ENCODE data around the gene APOB.

Gene APOB

DNA sequence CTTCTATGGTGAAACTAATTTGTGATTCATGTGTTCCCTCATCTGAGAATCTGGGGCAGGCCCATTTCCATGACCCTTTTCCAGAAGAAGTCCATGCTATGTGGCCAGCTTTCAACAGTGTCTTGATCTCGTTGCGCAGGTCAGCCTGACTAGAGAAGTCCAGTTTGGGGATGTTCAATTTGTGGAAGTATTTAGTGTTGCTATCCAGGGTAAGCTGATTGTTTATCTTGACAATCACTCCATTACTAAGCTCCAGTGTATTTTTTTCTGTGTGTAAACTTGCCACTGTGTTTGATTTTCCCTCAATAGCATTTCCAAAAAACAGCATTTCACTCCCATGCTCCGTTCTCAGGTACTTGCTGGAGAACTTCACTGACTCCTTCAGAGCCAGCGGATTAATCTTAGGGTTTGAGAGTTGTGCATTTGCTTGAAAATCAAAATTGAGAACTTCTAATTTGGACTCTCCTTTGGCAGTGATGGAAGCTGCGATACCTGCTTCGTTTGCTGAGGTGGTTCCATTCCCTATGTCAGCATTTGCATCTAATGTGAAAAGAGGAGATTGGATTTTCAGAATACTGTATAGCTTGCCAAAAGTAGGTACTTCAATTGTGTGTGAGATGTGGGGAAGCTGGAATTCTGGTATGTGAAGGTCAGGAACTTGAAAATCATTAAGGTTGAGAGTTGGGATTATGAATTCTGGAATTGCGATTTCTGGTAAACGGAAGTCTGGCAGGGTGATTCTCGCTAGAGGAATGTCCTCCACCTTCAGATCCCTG, 35.7 kb downstream of the APOB start:
- no peak overlapping the region for H3K4me3 ChIP-seq (ENCODE audit: low read depth, low read length)
- no peak for TF ChIP-seq CTCF (IDR thresholded peaks at IDR 0.05; ENCODE audit: low read depth, low read length)

GRCh38 chr2:21007129-21008013, 36.5 kb downstream of the APOB start:
- TF ChIP-seq CTCF (IDR thresholded peaks at IDR 0.05; ENCODE audit: low read depth, low read length): no peak
- H3K4me3 ChIP-seq (ENCODE audit: low read depth, low read length): no peak overlapping the region

GRCh38 chr2:21006423-21007128, 37.3 kb downstream of the APOB start:
- TF ChIP-seq CTCF (IDR thresholded peaks at IDR 0.05; ENCODE audit: low read depth, low read length): no peak
- no peak overlapping the region for H3K4me3 ChIP-seq (ENCODE audit: low read depth, low read length)

DNA sequence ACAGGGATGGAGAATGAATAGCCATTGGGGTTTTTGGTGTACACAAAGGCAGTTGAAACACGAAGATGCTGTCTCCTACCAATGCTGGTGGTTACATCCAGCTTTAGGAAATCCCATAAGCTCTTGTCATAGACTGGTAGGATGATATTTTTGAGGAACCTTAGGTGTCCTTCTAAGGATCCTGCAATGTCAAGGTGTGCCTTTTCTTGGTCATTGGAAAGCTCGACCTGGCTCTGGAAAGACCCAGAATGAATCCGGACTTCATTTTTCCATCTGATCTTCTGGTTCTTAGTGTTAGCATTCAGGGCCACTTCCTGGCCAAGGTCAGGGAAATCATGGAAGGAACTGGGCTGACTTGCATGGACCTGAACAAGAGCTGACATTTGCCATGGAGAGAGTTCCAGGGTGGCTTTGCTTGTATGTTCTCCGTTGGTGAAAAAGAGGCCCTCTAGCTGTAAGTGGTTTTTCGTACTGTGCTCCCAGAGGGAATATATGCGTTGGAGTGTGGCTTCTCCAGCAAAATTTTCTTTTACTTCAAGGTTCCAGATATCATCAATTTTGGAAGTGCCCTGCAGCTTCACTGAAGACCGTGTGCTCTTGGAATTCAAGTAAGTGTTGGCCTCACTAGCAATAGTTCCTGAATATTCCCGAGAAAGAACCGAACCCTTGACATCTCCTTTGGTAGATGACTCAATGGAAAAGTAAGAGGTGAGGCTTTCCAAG, 38.0 kb downstream of the APOB start:
- H3K4me3 ChIP-seq (ENCODE audit: low read depth, low read length): no peak overlapping the region
- no peak for TF ChIP-seq CTCF (IDR thresholded peaks at IDR 0.05; ENCODE audit: low read depth, low read length)

DNA sequence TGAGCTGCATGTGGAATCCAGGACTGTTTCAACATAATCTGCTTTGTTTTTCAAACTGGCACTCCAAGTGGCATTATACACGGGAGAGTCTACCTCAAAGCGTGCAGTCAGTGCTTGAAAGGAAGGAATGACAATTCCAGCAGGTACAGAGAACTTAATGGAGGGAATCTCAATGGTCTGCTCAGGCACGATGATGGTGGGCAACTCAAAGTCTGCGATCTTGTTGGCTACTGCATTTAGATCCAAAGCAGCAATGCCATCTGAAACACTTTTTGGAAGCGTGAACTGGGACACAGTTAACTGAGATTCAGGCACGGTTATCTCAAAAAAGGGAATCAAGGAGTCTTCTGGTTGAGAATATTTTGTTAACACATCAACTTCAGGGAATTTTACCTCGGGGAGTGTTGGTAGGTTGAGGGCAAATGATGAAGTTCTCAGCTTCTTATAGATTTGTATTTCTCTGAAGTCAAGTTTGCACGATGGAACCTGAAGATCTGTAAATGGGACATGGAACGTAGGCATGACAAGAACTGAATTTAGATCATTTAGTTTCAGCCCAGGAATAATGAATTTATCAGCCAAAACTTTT, 38.7 kb downstream of the APOB start:
- no peak for TF ChIP-seq CTCF (IDR thresholded peaks at IDR 0.05; ENCODE audit: low read depth, low read length)
- H3K4me3 ChIP-seq (ENCODE audit: low read depth, low read length): no peak overlapping the region

- no peak overlapping the region for H3K4me3 ChIP-seq (ENCODE audit: low read depth, low read length)
- no peak for TF ChIP-seq CTCF (IDR thresholded peaks at IDR 0.05; ENCODE audit: low read depth, low read length)
Measured at GRCh38 chr2:21004181-21004572, 39.7 kb downstream of the APOB start.
